ENCODE measurements around the gene RSAD2. TPM values are rescaled to one million over a fixed set of nuclear protein-coding genes. Genes with fewer than 3 reads are reported as not detected.
A peak's percentile ranks its signal among the peaks of the same experiment; 100 is the strongest.

The RSAD2 gene
- total and polyA plus RNA-seq, 9 of the 15 experiments (the other 6 are each of a cell fraction or from before 2014, with no cell fraction given), result 0.15 to 1.4 (median 0.28) TPM

- no peak for TF ChIP-seq ZNF717 (CRISPR knock-in tag; IDR thresholded peaks at IDR 0.05)
- TF ChIP-seq ZNF318 (IDR thresholded peaks at IDR 0.05; ENCODE audit: borderline replicate concordance in 1 of 2, low read depth in 1 of 2), result no peak
- no peak for TF ChIP-seq RNF219 (CRISPR knock-in tag; IDR thresholded peaks at IDR 0.05)
- peak; percentile 79 for TF ChIP-seq FIP1L1 (IDR thresholded peaks at IDR 0.05; ENCODE audit: low read depth, low read length, poor library complexity, severe bottlenecking)
- no peak for TF ChIP-seq ZFPM2 (CRISPR knock-in tag; IDR thresholded peaks at IDR 0.05)
- TF ChIP-seq HNRNPK (IDR thresholded peaks at IDR 0.05; ENCODE audit: low read depth, low read length, poor library complexity, severe bottlenecking), result no peak
- no peak for TF ChIP-seq PTRF (tag; IDR thresholded peaks at IDR 0.05)
- TF ChIP-seq ATF7 (IDR thresholded peaks at IDR 0.05), result peak; percentile 48; the same call in 1 of the 2 replicates
- TF ChIP-seq TARDBP (IDR thresholded peaks at IDR 0.05), result 0 out of 2 replicates have a peak, but pooled peaks have one; percentile 24
- TF ChIP-seq ILK (tag; IDR thresholded peaks at IDR 0.05; ENCODE audit: borderline replicate concordance, low read depth), result no peak
- TF ChIP-seq MAFF (IDR thresholded peaks at IDR 0.05; ENCODE audit: low read length), result no peak
- no peak for TF ChIP-seq IRF2 (CRISPR knock-in tag; IDR thresholded peaks at IDR 0.05)
Observed at GRCh38 chr2:6865346-6866274, 12.0 kb upstream of the RSAD2 start, which contains the start of gene CMPK2 (continued).
